Left kidney (tissue), 2 donors: ENCODE results near the gene MAB21L3. TPM values are rescaled to one million over a fixed set of nuclear protein-coding genes. Genes with fewer than 3 reads are reported as not detected.
"Not testable (repeated sequence)": the region's sequence is repeated elsewhere in the genome, so short reads cannot be mapped to it uniquely, and the experiment has no call there.

ENCODE experiments used
- DNase-seq: peaks from one replicate; pipeline ENCODE4 v3.0.0-alpha.2; 2013
- polyA plus RNA-seq: library from polyadenylated mRNA; unstranded; fragments of 120-200 nt; gene quantifications from one replicate; pipeline ENCODE4 v1.2.1, GENCODE V29; 2013; ENCODE audit not compliant: insufficient read length

Gene MAB21L3
- polyA plus RNA-seq, 1 donor, result 0.63 TPM

- no peak for DNase-seq
Observed at GRCh38 chr1:116134476-116134773, 23.2 kb downstream of the MAB21L3 start.

GRCh38 chr1:116138277-116138792, 27.1 kb downstream of the MAB21L3 start:
- no peak for DNase-seq

- no peak for DNase-seq
Observed at GRCh38 chr1:116139592-116140134, 28.5 kb downstream of the MAB21L3 start.

- DNase-seq, result no peak
Observed at GRCh38 chr1:116144151-116144550, 33.0 kb downstream of the MAB21L3 start.

GRCh38 chr1:116146447-116147113, 35.4 kb downstream of the MAB21L3 start:
- DNase-seq, result not testable (repeated sequence)

- no peak for DNase-seq
Observed at GRCh38 chr1:116147114-116147510, 35.9 kb downstream of the MAB21L3 start.

- no peak for DNase-seq
Observed at GRCh38 chr1:116147972-116148371, 36.8 kb downstream of the MAB21L3 start.

- no peak for DNase-seq
Observed at GRCh38 chr1:116148967-116149366, 37.8 kb downstream of the MAB21L3 start.

- no peak for DNase-seq
Observed at GRCh38 chr1:116150368-116150767, 39.2 kb downstream of the MAB21L3 start.

- DNase-seq, result peak; percentile 83
Observed at GRCh38 chr1:116151739-116152576, 40.8 kb downstream of the MAB21L3 start.

- no peak for DNase-seq
Observed at GRCh38 chr1:116152577-116152943, 41.4 kb downstream of the MAB21L3 start.

- no peak for DNase-seq
Observed at GRCh38 chr1:116152950-116153691, 41.9 kb downstream of the MAB21L3 start.

GRCh38 chr1:116153692-116154031, 42.5 kb downstream of the MAB21L3 start:
- no peak for DNase-seq

- DNase-seq, result no peak
Observed at GRCh38 chr1:116154536-116154935, 43.3 kb downstream of the MAB21L3 start.

GRCh38 chr1:116157096-116157495, 45.9 kb downstream of the MAB21L3 start:
- no peak for DNase-seq

GRCh38 chr1:116159177-116159576, 48.0 kb downstream of the MAB21L3 start:
- DNase-seq, result no peak

GRCh38 chr1:116159611-116160010, 48.4 kb downstream of the MAB21L3 start:
- DNase-seq, result no peak

- DNase-seq, result no peak
Observed at GRCh38 chr1:116161390-116161789, 50.2 kb downstream of the MAB21L3 start.

- DNase-seq, result no peak
Observed at GRCh38 chr1:116161877-116162390, 50.7 kb downstream of the MAB21L3 start.

GRCh38 chr1:116163533-116163932, 52.3 kb downstream of the MAB21L3 start:
- no peak for DNase-seq

- no peak for DNase-seq
Observed at GRCh38 chr1:116164150-116164549, 53.0 kb downstream of the MAB21L3 start.

GRCh38 chr1:116164604-116165368, 53.6 kb downstream of the MAB21L3 start:
- no peak for DNase-seq
